Mucosa of rectum (tissue), 2 donors: ENCODE data around the gene MEGF11.
A peak's percentile ranks its signal among the peaks of the same experiment; 100 is the strongest.

ENCODE experiments used
- H3K27ac ChIP-seq, 2 donors: one replicate each; pipeline ENCODE4 v1.7.0; 2013; ENCODE audit warnings: inconsistent platforms in 2 of 2, low read depth in 2 of 2, low read length in 2 of 2
- H3K27me3 ChIP-seq, 2 donors: one replicate each; pipeline ENCODE4 v1.7.0; 2013; ENCODE audit warnings: low read length in 2 of 2; ENCODE audit not compliant: control insufficient read depth in 2 of 2, insufficient read depth in 2 of 2
- H3K36me3 ChIP-seq, 2 donors: one replicate each; pipeline ENCODE4 v1.7.0; 2013; ENCODE audit warnings: low read length in 2 of 2; ENCODE audit not compliant: control insufficient read depth in 2 of 2, insufficient read depth in 2 of 2
- H3K4me1 ChIP-seq, 2 donors: one replicate each; pipeline ENCODE4 v1.7.0; 2013; ENCODE audit warnings: low read length in 2 of 2, mild to moderate bottlenecking in 1 of 2; ENCODE audit not compliant: control insufficient read depth in 2 of 2, insufficient read depth in 2 of 2
- H3K4me3 ChIP-seq, 2 donors: one replicate each; pipeline ENCODE4 v1.7.0; 2013; ENCODE audit warnings: low read length in 2 of 2
- H3K9ac ChIP-seq, 2 donors: one replicate each; pipeline ENCODE4 v1.7.0; 2013; ENCODE audit warnings: low read length in 2 of 2, low read depth in 1 of 2, mild to moderate bottlenecking in 1 of 2
- H3K9me3 ChIP-seq, 2 donors: one replicate each; pipeline ENCODE4 v1.7.0; 2013; ENCODE audit warnings: low read length in 2 of 2; ENCODE audit not compliant: control insufficient read depth in 2 of 2
- donor health status: healthy.
- donor health status: Normal muscosa, but diverticular disease.

The MEGF11 gene

GRCh38 chr15:66253418-66254088, at the start of gene MEGF11:
MEGF11 (minus strand) TSS chr15:66253750; CDS start chr15:66128403, 125,347 bp downstream.
- Histone ChIP-seq H3K27ac (no peak within 1 kb of the TSS), H3K9ac (peak within 1 kb of the TSS in 1 of 2 donors; percentile 37), H3K36me3 (no peaks in the 10 kb centered on the region), H3K4me1 (peaks cover 11 to 12% of the 10 kb centered on the region in 2 donors), H3K9me3 (no peaks in the 10 kb centered on the region), H3K27me3 (peaks cover 49 to 64% of the 10 kb centered on the region in 2 donors), H3K4me3 (peak within 1 kb of the TSS; percentile 65 to 72)

DNA sequence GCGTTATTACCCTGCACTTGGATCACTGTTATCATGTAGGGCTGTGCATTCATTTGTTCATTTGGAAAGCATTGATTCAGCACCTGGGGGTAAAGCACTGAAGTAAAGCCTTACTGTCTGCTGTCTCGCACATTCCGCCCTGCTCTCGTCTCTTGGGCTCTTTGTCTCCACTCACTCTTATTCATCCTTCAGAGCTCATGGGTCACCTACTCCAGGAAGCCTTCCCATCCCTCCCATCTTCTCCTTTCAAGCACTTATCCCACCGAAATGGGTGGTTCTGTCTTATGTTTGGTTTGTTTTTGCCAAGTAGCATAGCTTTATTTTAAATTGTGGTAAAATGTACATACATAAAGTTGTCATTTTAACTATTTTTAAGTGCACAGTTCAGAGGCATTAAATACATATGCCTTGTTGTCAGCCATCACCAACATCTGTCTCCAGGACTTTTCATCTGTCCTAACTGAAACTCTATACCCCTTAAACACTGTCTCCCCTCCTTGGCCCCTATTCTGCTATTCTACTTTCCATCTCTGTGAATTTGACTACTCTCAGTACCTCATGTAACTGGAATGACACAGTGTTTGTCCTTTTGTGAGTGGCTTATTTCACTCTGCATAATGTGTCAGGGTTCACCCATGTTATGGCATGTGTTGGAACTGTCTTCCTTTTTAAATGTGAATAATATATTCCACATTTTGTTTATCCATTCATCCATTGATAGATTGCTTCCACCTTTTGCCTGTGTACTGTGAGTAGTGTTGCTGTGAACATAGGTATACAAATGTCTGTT, 49.1 kb upstream of the MEGF11 start:
- H3K9me3 ChIP-seq: no peaks in the 10 kb centered on the region
- H3K27me3 ChIP-seq: no peaks in the 10 kb centered on the region
- peaks cover 4 to 10% of the 10 kb centered on the region in 2 donors for H3K36me3 ChIP-seq
- no peak overlapping the region for H3K27ac ChIP-seq
- peaks cover 2 to 5% of the 10 kb centered on the region in 2 donors for H3K4me1 ChIP-seq
- no peak overlapping the region for H3K4me3 ChIP-seq
- H3K9ac ChIP-seq: no peak overlapping the region

DNA sequence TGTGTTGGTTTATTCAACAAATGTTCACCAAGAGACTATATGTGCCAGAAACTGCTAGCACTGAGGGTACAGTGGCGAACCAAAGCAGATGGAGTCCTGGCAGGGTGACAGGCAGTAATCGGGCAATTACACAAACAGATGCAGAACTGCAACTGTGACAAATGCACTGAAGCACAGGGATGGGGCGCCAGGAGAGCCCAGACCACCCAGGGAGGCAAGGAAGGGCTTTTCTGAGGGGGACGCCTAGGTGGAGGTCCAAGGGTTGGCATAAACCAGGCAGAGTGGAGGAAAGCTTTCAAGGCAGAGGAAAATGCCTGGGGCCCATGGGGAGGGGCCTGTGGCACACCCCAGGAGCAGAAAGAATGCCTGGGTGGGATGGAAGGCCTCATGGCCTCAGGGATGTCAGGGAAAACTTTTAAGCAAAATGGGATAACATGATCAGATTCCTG, 45.3 kb upstream of the MEGF11 start:
- H3K36me3 ChIP-seq: peaks cover 0 to 7% of the 10 kb centered on the region in 2 donors
- H3K4me3 ChIP-seq: no peak overlapping the region
- no peaks in the 10 kb centered on the region for H3K9me3 ChIP-seq
- H3K4me1 ChIP-seq: peaks cover 10 to 12% of the 10 kb centered on the region in 2 donors
- no peaks in the 10 kb centered on the region for H3K27me3 ChIP-seq
- no peak overlapping the region for H3K27ac ChIP-seq
- no peak overlapping the region for H3K9ac ChIP-seq

DNA sequence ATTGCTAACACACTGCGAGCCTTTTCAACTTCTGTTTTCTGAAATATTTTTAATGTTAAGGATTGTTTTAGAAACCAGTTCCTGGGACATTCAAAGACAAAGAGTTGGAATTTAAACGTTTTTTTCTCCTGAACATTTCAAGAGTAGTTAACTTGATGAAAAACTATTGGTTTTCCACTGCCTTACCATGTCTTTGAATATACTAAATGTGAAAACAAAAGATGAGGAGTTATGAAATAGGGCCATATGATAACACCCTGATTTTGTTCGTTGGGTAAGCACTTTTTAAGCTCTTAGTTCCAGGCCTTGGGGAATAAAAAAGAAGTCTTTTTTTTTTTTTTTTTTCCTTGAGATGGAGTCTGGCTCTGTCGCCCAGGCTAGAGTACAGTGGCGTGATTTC, 42.6 kb upstream of the MEGF11 start:
- Histone ChIP-seq H3K4me3 (no peak overlapping the region), H3K9me3 (no peaks in the 10 kb centered on the region), H3K27ac (no peak overlapping the region), H3K27me3 (no peaks in the 10 kb centered on the region), H3K4me1 (peaks cover 14 to 20% of the 10 kb centered on the region in 2 donors), H3K36me3 (peaks cover 0 to 3% of the 10 kb centered on the region in 2 donors), H3K9ac (no peak overlapping the region)

GRCh38 chr15:66294932-66295235, 41.3 kb upstream of the MEGF11 start:
- no peaks in the 10 kb centered on the region for H3K27me3 ChIP-seq
- H3K4me1 ChIP-seq: peaks cover 14 to 20% of the 10 kb centered on the region in 2 donors
- no peak overlapping the region for H3K27ac ChIP-seq
- no peaks in the 10 kb centered on the region for H3K9me3 ChIP-seq
- H3K9ac ChIP-seq: peak overlapping the region; percentile 64 to 80
- peaks cover 0 to 3% of the 10 kb centered on the region in 2 donors for H3K36me3 ChIP-seq
- peak overlapping the region in 1 of 2 donors; percentile 82 for H3K4me3 ChIP-seq

DNA sequence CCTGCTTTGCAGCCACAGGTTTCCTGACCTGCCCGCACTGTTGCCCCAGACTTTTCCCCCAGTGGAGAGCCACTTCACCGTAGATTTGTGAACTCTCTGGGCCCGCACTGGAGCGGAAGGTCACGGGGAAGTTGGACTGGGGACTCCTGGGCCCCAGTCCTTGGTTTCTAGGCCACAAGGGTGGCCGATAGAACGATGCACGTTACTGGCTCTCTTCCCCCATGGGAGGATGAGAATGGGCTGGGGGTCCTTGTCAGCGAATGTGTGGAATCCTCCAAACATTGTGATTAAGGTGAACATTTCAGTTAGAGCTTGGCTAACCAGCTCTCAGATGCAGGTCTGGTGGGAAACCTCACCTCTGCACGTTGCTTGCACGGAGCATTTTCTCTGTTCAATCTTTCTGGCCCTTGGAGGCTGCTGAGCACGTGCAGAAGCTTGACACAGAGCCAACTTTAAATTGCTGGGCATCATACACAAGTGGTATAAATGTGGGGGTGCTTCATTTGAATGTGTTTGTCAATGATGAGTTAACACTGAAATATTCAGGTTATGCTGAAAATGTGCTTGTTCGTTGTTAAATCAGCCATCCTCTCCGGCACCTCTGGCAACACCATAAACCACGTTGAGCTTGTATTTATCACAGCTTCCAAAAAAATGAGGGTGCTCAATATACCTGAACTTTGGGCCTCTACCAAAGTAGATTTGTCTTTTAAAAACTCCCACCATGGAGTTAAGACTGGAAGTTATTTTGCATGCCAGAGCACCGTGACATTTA, 40.8 kb upstream of the MEGF11 start:
- peaks cover 14 to 20% of the 10 kb centered on the region in 2 donors for H3K4me1 ChIP-seq
- H3K27me3 ChIP-seq: no peaks in the 10 kb centered on the region
- H3K36me3 ChIP-seq: peaks cover 0 to 3% of the 10 kb centered on the region in 2 donors
- H3K4me3 ChIP-seq: peak overlapping the region; percentile 64 to 82
- peak overlapping the region; percentile 75 to 89 for H3K27ac ChIP-seq
- H3K9ac ChIP-seq: peak overlapping the region; percentile 64 to 80
- H3K9me3 ChIP-seq: no peaks in the 10 kb centered on the region

GRCh38 chr15:66293419-66294156, 40.0 kb upstream of the MEGF11 start, which contains the start of gene DIS3L:
DIS3L (plus strand) TSS chr15:66293568; CDS start chr15:66293597, 29 bp downstream.
- Histone ChIP-seq H3K36me3 (no peaks in the 10 kb centered on the region), H3K27ac (peak within 1 kb of the TSS; percentile 75 to 89), H3K4me1 (peaks cover 14 to 20% of the 10 kb centered on the region in 2 donors), H3K9ac (peak within 1 kb of the TSS; percentile 76 to 80), H3K27me3 (no peaks in the 10 kb centered on the region), H3K9me3 (no peaks in the 10 kb centered on the region), H3K4me3 (peak within 1 kb of the TSS; percentile 64 to 82)

DNA sequence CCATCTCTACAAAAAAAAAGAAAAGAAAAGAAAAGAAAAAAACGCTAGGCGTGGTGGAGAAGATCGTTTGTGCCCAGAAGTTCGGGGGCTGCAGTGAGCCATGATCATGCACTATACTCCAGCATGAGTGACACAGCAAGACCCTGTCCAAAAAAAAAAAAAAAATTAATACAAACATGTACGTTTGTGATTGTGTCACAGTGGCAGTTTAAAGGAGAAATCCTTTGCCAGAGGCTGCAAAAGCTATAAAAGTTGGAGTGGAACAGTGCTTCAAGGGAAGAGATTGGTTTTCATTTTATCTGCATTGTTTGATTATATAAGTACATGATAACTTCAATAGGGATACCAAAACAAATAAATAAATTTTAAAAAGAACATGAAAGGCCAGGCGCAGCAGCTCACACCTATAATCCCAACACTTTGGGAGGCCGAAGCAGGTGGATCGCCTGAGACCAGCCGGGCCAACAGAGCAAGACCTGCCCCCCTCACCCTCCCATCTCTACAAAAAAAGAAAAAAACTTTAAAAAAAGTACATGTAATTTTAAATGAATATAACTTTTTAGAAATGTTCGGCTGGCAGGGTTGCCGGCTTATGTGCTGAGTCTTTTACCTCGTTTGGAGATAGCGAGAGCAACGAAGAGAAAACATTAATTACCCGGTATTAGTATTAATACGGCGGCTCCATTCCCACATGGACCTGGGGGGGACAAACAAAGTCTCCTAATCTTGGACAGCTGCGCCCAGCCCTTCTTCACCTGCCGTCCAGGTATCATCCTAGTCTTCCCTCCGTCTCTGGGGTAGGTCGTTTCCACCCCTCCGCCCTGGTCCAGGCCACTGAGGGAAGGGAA, 39.2 kb upstream of the MEGF11 start:
- Histone ChIP-seq H3K27ac (peak overlapping the region; percentile 75 to 89), H3K27me3 (no peaks in the 10 kb centered on the region), H3K4me1 (peaks cover 14 to 20% of the 10 kb centered on the region in 2 donors), H3K9me3 (no peaks in the 10 kb centered on the region), H3K36me3 (no peaks in the 10 kb centered on the region), H3K9ac (peak overlapping the region; percentile 76 to 80), H3K4me3 (peak overlapping the region; percentile 64 to 82)
